ENCODE data around the gene VTA1.

VTA1 gene

DNA sequence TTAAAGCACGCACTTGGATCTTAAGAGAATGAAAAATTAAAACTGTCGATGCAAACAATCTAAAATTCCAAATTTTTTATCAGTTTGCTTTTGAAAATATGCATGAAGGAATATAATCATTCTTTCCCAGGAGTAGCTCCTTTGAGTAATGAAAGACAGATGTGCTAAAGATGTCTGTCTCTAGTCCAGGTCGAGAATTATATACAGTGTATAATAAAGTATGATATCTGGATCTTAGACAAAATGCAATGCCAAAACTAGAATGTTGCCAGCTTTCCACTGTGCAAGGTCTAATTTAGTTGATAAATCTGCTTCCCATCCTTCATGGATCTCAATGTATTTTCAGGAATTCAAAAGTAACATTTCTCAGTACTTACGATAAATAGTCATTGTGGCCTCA is 89.6 kb downstream of the VTA1 start:
- H3K4me3 ChIP-seq (ENCODE audit: low read depth in 1 of 2, low read length in 1 of 2), result no peak overlapping the region
- H3K27me3 ChIP-seq, result no peaks in the 10 kb centered on the region
- TF ChIP-seq CTCF (IDR thresholded peaks at IDR 0.05), result no peak
- no peak overlapping the region for H3K27ac ChIP-seq
- H3K36me3 ChIP-seq, result no peaks in the 10 kb centered on the region
- no peaks in the 10 kb centered on the region for H3K9me3 ChIP-seq
- no peaks in the 10 kb centered on the region for H3K4me1 ChIP-seq (ENCODE audit: control insufficient read depth in 1 of 2, insufficient read depth in 1 of 2, low read depth in 1 of 2, low read length in 1 of 2)

- Histone ChIP-seq H3K27me3 (no peaks in the 10 kb centered on the region), H3K27ac (no peak overlapping the region), H3K9me3 (no peaks in the 10 kb centered on the region), H3K4me3 (ENCODE audit: low read depth in 1 of 2, low read length in 1 of 2) (no peak overlapping the region), H3K4me1 (ENCODE audit: control insufficient read depth in 1 of 2, insufficient read depth in 1 of 2, low read depth in 1 of 2, low read length in 1 of 2) (no peaks in the 10 kb centered on the region), H3K36me3 (no peaks in the 10 kb centered on the region)
- no peak for TF ChIP-seq CTCF (IDR thresholded peaks at IDR 0.05)
These were observed 91.8 kb downstream of the VTA1 start for GRCh38 chr6:142238881-142239280.

DNA sequence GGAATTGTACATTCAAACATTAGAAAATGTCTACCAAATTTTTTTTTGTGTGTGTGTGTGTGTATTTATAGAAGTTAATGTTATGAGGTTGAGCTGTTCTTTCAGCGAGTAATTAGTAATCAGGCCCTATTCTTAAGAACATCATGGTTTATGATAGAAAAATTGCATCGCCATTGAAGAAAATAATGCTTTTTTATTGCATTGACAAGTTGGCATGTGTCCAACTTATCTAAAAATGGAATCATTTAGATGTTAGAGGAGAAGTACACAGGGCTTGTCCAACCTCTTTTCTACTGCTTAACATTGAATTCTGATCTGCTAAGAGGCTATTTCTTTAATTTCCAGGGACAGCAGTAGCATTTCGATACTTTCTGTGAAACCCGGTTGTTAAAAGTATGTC is 93.1 kb downstream of the VTA1 start:
- no peak for TF ChIP-seq CTCF (IDR thresholded peaks at IDR 0.05)
- H3K4me3 ChIP-seq (ENCODE audit: low read depth in 1 of 2, low read length in 1 of 2), result no peak overlapping the region
- no peaks in the 10 kb centered on the region for H3K36me3 ChIP-seq
- H3K4me1 ChIP-seq (ENCODE audit: control insufficient read depth in 1 of 2, insufficient read depth in 1 of 2, low read depth in 1 of 2, low read length in 1 of 2), result no peaks in the 10 kb centered on the region
- H3K27me3 ChIP-seq, result no peaks in the 10 kb centered on the region
- H3K27ac ChIP-seq, result no peak overlapping the region
- H3K9me3 ChIP-seq, result no peaks in the 10 kb centered on the region

GRCh38 chr6:142241061-142241460 is 94.0 kb downstream of the VTA1 start:
- no peak for TF ChIP-seq CTCF (IDR thresholded peaks at IDR 0.05)
- no peak overlapping the region for H3K27ac ChIP-seq
- H3K27me3 ChIP-seq, result no peaks in the 10 kb centered on the region

GRCh38 chr6:142242269-142242668 is 95.2 kb downstream of the VTA1 start:
- no peak overlapping the region for H3K4me3 ChIP-seq (ENCODE audit: low read depth in 1 of 2, low read length in 1 of 2)
- H3K9me3 ChIP-seq, result no peaks in the 10 kb centered on the region
- H3K27ac ChIP-seq, result no peak overlapping the region
- no peak for TF ChIP-seq CTCF (IDR thresholded peaks at IDR 0.05)
- H3K4me1 ChIP-seq (ENCODE audit: control insufficient read depth in 1 of 2, insufficient read depth in 1 of 2, low read depth in 1 of 2, low read length in 1 of 2), result no peaks in the 10 kb centered on the region
- H3K27me3 ChIP-seq, result no peaks in the 10 kb centered on the region
- no peaks in the 10 kb centered on the region for H3K36me3 ChIP-seq

More at GRCh38 chr6:142241061-142241460, 94.0 kb downstream of the VTA1 start:
- Histone ChIP-seq H3K9me3 (no peaks in the 10 kb centered on the region), H3K36me3 (no peaks in the 10 kb centered on the region), H3K4me1 (ENCODE audit: control insufficient read depth in 1 of 2, insufficient read depth in 1 of 2, low read depth in 1 of 2, low read length in 1 of 2) (no peaks in the 10 kb centered on the region), H3K4me3 (ENCODE audit: low read depth in 1 of 2, low read length in 1 of 2) (no peak overlapping the region)

- no peaks in the 10 kb centered on the region for H3K4me1 ChIP-seq (ENCODE audit: control insufficient read depth in 1 of 2, insufficient read depth in 1 of 2, low read depth in 1 of 2, low read length in 1 of 2)
- no peak overlapping the region for H3K27ac ChIP-seq
- H3K9me3 ChIP-seq, result no peaks in the 10 kb centered on the region
- H3K36me3 ChIP-seq, result no peaks in the 10 kb centered on the region
- H3K27me3 ChIP-seq, result no peaks in the 10 kb centered on the region
- no peak for TF ChIP-seq CTCF (IDR thresholded peaks at IDR 0.05)
- H3K4me3 ChIP-seq (ENCODE audit: low read depth in 1 of 2, low read length in 1 of 2), result no peak overlapping the region
These were observed 99.9 kb downstream of the VTA1 start for GRCh38 chr6:142246960-142247359.

Measured in neutrophil (primary cell).